BLaER1 (cell line): ENCODE results near the gene SNX19.
"Not testable (repeated sequence)": the region's sequence is repeated elsewhere in the genome, so short reads cannot be mapped to it uniquely, and the experiment has no call there.

Experiments
- H3K27ac ChIP-seq: shearing (Covaris generic); formaldehyde crosslinking; 2 replicates; pipeline ENCODE4 v1.8.1; 2022
- H3K27me3 ChIP-seq: shearing (Covaris generic); formaldehyde crosslinking; 2 replicates; pipeline ENCODE4 v1.8.1; 2022
- H3K36me3 ChIP-seq: shearing (Covaris generic); formaldehyde crosslinking; 2 replicates; pipeline ENCODE4 v1.8.1; 2022
- H3K4me1 ChIP-seq: shearing (Covaris generic); formaldehyde crosslinking; 2 replicates; pipeline ENCODE4 v1.8.1; 2022
- H3K4me2 ChIP-seq: shearing (Covaris generic); formaldehyde crosslinking; 2 replicates; pipeline ENCODE4 v1.8.1; 2022
- H3K4me3 ChIP-seq: shearing (Covaris generic); formaldehyde crosslinking; 2 replicates; pipeline ENCODE4 v1.8.1; 2022
- H3K9ac ChIP-seq: shearing (Covaris generic); formaldehyde crosslinking; 2 replicates; pipeline ENCODE4 v1.8.1; 2022
- H3K9me3 ChIP-seq: shearing (Covaris generic); formaldehyde crosslinking; 2 replicates; pipeline ENCODE4 v1.8.1; 2022
- H4K20me1 ChIP-seq: shearing (Covaris generic); formaldehyde crosslinking; 2 replicates; pipeline ENCODE4 v1.8.1; 2022
- Cebpa-rat ChIP-seq: shearing (Covaris generic); IDR thresholded peaks from 2 replicates; pipeline ENCODE4 v1.8.1; 2022

The SNX19 gene

DNA sequence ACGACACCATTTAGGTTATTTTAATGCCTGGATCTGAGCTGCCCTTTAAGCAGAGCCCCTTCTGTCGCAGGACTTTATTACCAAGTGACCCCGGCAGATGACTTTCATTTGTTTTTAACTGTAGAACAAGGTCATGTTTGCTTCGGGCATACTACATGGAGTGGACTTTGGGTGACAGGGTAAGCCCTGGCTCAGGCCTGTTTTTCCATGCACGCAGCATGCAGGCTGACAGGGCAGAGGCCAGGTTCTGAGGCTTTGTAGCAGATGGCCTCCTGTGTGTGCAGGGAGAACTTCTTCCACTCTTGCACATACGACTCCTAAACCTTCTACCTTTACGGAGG lies 50.5 kb downstream of the SNX19 start:
- Histone ChIP-seq H3K4me3 (no peak overlapping the region), H4K20me1 (no peaks in the 10 kb centered on the region), H3K9ac (no peak overlapping the region), H3K4me1 (no peaks in the 10 kb centered on the region; the same call in 1 of the 2 replicates), H3K27me3 (no peaks in the 10 kb centered on the region), H3K4me2 (no peak overlapping the region), H3K9me3 (no peaks in the 10 kb centered on the region), H3K36me3 (peaks cover under 1% of the 10 kb centered on the region; the same call in 1 of the 2 replicates), H3K27ac (no peak overlapping the region)
- no peak for TF ChIP-seq Cebpa-rat

DNA sequence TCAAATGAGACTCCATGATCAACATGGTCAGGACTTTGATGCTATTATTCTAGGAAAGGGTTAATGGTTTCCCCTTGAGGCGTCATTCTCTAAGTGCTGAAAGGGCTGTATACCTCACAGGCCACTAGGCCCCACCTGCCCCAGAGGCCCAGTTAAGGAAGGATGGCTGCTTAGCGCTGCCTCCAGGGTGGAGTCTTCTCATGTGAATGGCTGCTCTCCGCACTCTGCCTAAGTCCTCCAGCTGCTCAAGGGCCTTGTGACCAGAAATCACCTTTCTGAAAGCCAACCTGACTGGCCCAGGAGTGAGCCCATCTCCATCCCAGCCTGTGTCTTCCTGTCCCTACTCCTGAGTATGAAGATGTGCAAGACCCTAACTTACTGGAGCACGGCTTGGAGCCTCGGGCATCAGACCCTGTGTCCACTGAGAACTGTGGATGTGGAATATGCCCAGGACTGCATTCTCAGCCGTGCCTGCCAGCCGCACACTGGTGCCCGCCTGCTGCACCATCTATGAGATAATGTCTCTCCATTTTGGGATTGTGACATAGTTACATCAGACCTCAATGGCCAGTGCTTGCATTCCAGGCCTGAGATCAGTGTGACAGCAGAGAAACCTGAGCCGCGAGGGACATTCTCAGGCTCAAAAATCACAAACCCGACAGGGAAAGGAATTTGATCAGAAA lies 51.0 kb downstream of the SNX19 start:
- Histone ChIP-seq H3K4me3 (no peak overlapping the region), H3K4me2 (no peak overlapping the region), H3K9me3 (no peaks in the 10 kb centered on the region), H3K27ac (no peak overlapping the region), H4K20me1 (no peaks in the 10 kb centered on the region), H3K27me3 (no peaks in the 10 kb centered on the region), H3K4me1 (no peaks in the 10 kb centered on the region; the same call in 1 of the 2 replicates), H3K9ac (no peak overlapping the region), H3K36me3 (no peaks in the 10 kb centered on the region)
- TF ChIP-seq Cebpa-rat, result no peak

DNA sequence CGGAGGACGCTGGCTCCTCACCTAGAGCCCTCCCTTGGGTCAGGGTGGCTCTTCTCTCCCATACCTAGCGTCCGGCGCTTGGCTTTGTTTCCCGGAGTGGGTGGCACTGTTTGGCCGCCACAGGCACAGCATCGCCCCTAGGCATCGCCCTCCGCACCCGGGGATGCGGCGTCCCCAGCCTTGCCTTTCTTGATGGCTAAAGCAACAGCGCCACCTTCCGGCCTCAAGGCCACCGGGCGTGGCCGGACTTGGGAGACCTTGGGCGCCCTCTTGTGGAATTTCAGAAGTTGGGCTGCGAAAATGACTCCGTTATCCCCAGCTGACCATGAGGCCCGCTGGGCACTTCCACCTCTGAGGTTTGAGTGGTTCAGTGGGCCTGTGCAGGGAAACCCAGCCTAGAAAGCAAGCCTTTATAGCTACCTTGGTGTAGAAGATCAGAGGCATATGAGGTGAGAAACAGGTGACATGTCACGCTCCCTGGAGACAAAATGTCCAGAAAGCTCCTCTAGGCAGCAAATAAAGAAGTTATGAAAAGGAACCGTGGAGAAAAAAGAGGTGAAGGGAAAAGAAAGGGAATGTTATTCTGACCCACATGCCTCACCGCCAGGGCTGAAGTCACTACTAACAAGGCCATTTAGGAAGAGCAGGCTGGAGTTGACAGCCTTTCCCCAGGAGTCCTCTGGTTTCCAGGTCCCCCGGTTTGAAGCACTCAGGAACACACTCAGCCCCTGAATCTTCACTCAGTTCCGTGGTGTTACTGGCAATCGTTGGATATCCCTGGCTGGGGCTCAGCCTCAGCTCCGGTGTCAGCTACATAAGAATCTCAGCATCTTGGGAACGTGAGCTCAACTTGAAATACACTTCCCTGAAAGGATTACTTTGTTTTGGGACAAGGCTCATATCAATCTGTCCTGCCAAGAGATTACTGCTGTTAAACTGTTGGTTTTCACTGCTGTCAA lies 54.1 kb downstream of the SNX19 start:
- Histone ChIP-seq H3K9ac (no peak overlapping the region), H3K4me3 (no peak overlapping the region), H4K20me1 (no peaks in the 10 kb centered on the region), H3K27me3 (no peaks in the 10 kb centered on the region), H3K4me2 (peak overlapping the region; percentile 54), H3K27ac (no peak overlapping the region), H3K4me1 (no peaks in the 10 kb centered on the region; the same call in 1 of the 2 replicates), H3K36me3 (no peaks in the 10 kb centered on the region), H3K9me3 (no peaks in the 10 kb centered on the region)
- no peak for TF ChIP-seq Cebpa-rat

DNA sequence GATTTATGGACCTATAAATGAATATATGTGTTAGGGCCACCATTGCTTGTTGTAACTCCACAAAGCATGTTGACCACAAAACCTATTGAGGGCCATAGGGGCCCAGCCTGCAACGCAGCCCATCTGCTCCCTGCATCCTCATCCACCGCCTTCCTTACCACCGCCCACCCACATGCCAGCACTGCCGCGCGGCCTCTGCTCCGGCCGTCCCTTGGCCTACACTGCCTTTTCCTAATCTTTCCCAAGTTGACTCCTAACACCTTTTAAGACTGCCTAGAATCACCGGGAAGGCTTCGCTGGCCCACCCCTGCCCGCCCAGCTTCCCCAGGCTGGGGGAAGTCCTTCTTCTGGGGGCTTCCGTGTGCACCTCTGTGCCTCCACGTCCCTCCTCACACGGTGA lies 55.0 kb downstream of the SNX19 start:
- TF ChIP-seq Cebpa-rat, result no peak
- Histone ChIP-seq H3K9ac (no peak overlapping the region), H3K27me3 (no peaks in the 10 kb centered on the region), H3K27ac (no peak overlapping the region), H3K4me3 (no peak overlapping the region), H3K4me2 (no peak overlapping the region), H3K4me1 (no peaks in the 10 kb centered on the region; the same call in 1 of the 2 replicates), H3K9me3 (no peaks in the 10 kb centered on the region; the same call in 1 of the 2 replicates), H4K20me1 (no peaks in the 10 kb centered on the region), H3K36me3 (no peaks in the 10 kb centered on the region)

DNA sequence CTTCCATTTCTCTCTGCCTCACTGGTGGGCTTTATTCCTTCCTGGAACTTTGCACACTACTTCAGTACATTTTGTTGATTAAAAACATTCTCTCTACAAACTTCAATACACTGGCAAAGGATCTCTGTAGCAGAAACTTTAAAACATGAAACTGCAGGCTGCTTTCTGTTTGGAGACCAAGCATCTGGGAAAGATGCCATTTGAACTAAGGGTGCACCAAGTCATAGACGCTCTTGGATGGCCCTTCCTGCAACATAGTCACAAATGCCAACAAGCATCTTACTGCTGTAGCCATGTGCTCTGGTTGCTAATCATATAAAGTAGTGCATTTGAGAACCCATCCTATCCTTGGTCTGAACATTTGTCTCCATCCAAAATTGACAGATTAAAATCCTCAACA lies 56.4 kb downstream of the SNX19 start:
- Histone ChIP-seq H4K20me1 (no peaks in the 10 kb centered on the region), H3K4me1 (peaks cover 5% of the 10 kb centered on the region), H3K27me3 (no peaks in the 10 kb centered on the region), H3K36me3 (no peaks in the 10 kb centered on the region), H3K9ac (no peak overlapping the region), H3K27ac (no peak overlapping the region), H3K9me3 (no peaks in the 10 kb centered on the region; the same call in 1 of the 2 replicates), H3K4me2 (no peak overlapping the region), H3K4me3 (no peak overlapping the region)
- TF ChIP-seq Cebpa-rat, result no peak

DNA sequence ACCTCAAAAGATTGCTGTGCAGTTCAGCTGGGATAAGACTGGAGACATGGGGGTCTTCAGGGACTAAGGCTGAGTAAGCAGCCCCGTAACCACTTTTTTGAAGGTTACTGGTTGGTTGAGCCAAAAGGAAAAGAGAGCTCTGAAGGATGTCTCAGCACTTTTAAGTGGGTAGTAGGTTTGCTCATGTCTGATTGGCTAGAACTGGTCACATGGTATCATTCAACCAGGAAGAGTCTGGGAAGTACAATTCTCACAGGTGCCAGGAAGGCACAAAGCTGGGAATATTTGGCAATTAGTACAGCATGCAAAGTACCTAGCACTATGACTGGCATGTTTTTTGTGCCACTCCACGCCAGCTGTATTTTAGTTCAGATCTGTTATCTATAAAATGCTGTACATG lies 58.1 kb downstream of the SNX19 start:
- H3K9me3 ChIP-seq, result no peaks in the 10 kb centered on the region; the same call in 1 of the 2 replicates

DNA sequence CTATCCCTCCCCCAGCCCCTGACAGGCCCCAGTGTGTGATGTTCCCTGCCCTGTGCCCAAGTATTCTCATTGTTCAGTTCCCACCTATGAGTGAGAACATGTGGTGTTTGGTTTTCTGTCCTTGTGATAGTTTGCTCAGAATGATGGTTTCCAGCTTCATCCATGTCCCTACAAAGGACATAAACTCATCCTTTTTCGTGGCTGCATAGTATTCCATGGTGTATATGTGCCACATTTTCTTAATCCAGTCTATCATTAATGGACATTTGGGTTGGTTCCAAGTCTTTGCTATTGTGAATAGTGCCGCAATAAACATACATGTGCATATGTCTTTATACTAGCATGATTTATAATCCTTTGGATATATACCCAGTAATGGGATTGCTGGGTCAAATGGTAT lies 60.6 kb downstream of the SNX19 start:
- H3K4me1 ChIP-seq, result peaks cover 14% of the 10 kb centered on the region
- not testable (repeated sequence) for H3K36me3 ChIP-seq, H3K4me3 ChIP-seq, H3K4me2 ChIP-seq, H3K9me3 ChIP-seq, H3K9ac ChIP-seq, H3K27ac ChIP-seq, H3K27me3 ChIP-seq, H4K20me1 ChIP-seq

More for the DNA sequence above, 58.1 kb downstream of the SNX19 start:
- Histone ChIP-seq H3K27me3 (no peaks in the 10 kb centered on the region), H3K27ac (no peak overlapping the region), H3K9ac (no peak overlapping the region), H3K36me3 (no peaks in the 10 kb centered on the region), H3K4me1 (peaks cover 14% of the 10 kb centered on the region), H3K4me3 (no peak overlapping the region), H3K4me2 (no peak overlapping the region), H4K20me1 (no peaks in the 10 kb centered on the region)
- TF ChIP-seq Cebpa-rat, result no peak

DNA sequence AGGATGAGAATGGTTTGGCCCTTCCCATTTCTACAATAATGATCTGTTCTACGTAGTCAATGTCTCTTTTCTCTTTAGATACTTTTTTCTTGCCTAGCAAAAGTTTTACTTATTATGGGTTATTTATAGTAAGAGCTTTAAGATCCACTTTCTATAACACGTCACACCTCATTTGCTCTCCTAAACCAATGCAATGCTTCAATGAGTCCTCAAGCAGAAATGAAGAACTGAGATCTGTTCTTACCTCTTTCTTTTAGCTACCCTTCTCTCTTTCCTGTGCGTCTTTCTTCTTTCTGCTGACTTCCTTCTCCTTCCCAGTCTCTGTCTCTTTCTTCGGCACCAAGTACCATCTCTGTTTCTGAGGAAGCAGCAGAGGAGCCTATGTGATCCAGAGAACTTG lies 61.8 kb downstream of the SNX19 start:
- peak overlapping the region; percentile 57 for H3K4me2 ChIP-seq
- no peaks in the 10 kb centered on the region for H3K27me3 ChIP-seq

DNA sequence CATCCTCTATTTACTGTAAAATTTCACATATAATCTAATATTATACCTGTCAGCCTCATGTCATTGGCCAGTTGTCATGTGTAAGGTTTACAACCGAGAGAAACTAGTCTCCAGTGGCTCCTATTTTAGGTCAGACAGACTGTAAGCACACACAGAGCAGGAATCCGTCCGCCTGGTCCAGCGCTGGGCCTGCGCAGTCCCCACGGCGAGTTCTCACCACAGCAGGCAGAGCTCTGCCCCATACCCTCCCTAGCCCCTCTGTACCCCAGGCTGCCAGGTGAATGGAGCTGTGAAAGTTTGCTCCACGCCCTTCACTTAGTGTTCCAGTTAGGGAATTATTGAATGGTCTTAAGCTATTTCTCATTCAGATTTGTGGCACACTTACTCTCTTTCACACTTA lies 63.7 kb downstream of the SNX19 start:
- Histone ChIP-seq H3K9ac (no peak overlapping the region), H3K27ac (no peak overlapping the region)
- no peak for TF ChIP-seq Cebpa-rat

More for the DNA sequence above, 61.8 kb downstream of the SNX19 start:
- H3K36me3 ChIP-seq, result no peaks in the 10 kb centered on the region
- H3K9me3 ChIP-seq, result no peaks in the 10 kb centered on the region; the same call in 1 of the 2 replicates
- TF ChIP-seq Cebpa-rat, result no peak
- no peak overlapping the region for H3K4me3 ChIP-seq
- no peak overlapping the region for H3K27ac ChIP-seq
- H3K9ac ChIP-seq, result no peak overlapping the region
- no peaks in the 10 kb centered on the region for H4K20me1 ChIP-seq
- H3K4me1 ChIP-seq, result peaks cover 14% of the 10 kb centered on the region

More for the DNA sequence above, 63.7 kb downstream of the SNX19 start:
- H3K9me3 ChIP-seq, result no peaks in the 10 kb centered on the region; the same call in 1 of the 2 replicates
- peaks cover 14% of the 10 kb centered on the region for H3K4me1 ChIP-seq
- H3K27me3 ChIP-seq, result no peaks in the 10 kb centered on the region
- no peak overlapping the region for H3K4me2 ChIP-seq
- H3K36me3 ChIP-seq, result no peaks in the 10 kb centered on the region
- no peak overlapping the region for H3K4me3 ChIP-seq
- no peaks in the 10 kb centered on the region for H4K20me1 ChIP-seq
